HUDEP-2 (cell line): ENCODE measurements around the gene TRMT1.
"Not testable (repeated sequence)": the region's sequence is repeated elsewhere in the genome, so short reads cannot be mapped to it uniquely, and the experiment has no call there.

ENCODE experiments used
- DNase-seq, 76 experiments: peaks; one replicate each; lab custom pipeline; 2025; ENCODE audit not compliant: unreplicated experiment in 76 of 76; lab: John Stamatoyannopoulos, UW

Gene TRMT1

GRCh38 chr19:13116282-13117175 is at the start of gene TRMT1:
Gene TRMT1 (minus strand): TSS chr19:13116740. CDS start chr19:13116399, 341 bp downstream.
- DNase-seq = peak in 72 of 76 experiments; percentile 66 to 96 (median 90)

GRCh38 chr19:13166151-13166550 is 49.6 kb upstream of the TRMT1 start:
- not testable (repeated sequence) for DNase-seq

- DNase-seq = no peak
Measured at GRCh38 chr19:13165162-13165997, 48.8 kb upstream of the TRMT1 start.

GRCh38 chr19:13164343-13165161 is 48.0 kb upstream of the TRMT1 start:
- no peak for DNase-seq

- peak in 47 of 76 experiments; percentile 3 to 77 (median 43) for DNase-seq
Measured at GRCh38 chr19:13163609-13164342, 47.2 kb upstream of the TRMT1 start.

- DNase-seq = peak in 75 of 76 experiments; percentile 81 to 99 (median 98)
Measured at GRCh38 chr19:13162724-13163608, 46.4 kb upstream of the TRMT1 start.

- no peak for DNase-seq
Measured at GRCh38 chr19:13160557-13160956, 44.0 kb upstream of the TRMT1 start.

- no peak for DNase-seq
Measured at GRCh38 chr19:13159713-13160112, 43.2 kb upstream of the TRMT1 start.

GRCh38 chr19:13155472-13156359 is 39.2 kb upstream of the TRMT1 start:
- peak in 9 of 76 experiments; percentile 18 to 59 (median 31) for DNase-seq

- DNase-seq = peak in 56 of 76 experiments; percentile 9 to 82 (median 52)
Measured at GRCh38 chr19:13154911-13155471, 38.5 kb upstream of the TRMT1 start.

GRCh38 chr19:13154241-13154778 is 37.8 kb upstream of the TRMT1 start:
- DNase-seq = peak in 69 of 76 experiments; percentile 27 to 90 (median 75)

GRCh38 chr19:13153569-13154240 is 37.2 kb upstream of the TRMT1 start:
- peak in 36 of 76 experiments; percentile 14 to 71 (median 50) for DNase-seq

- DNase-seq = peak in 75 of 76 experiments; percentile 63 to 99 (median 96)
Measured at GRCh38 chr19:13152974-13153568, 36.5 kb upstream of the TRMT1 start.

- DNase-seq = peak in 5 of 76 experiments; percentile 49 to 97 (median 61)
Measured at GRCh38 chr19:13152356-13152973, 35.9 kb upstream of the TRMT1 start.

- DNase-seq = peak in 74 of 76 experiments; percentile 79 to 99 (median 96)
Measured at GRCh38 chr19:13151605-13152355, 35.2 kb upstream of the TRMT1 start.
